OCI-LY3 (cell line): Measurements from ENCODE around the gene WWOX.

Source experiments
- H2AFZ ChIP-seq: fragments of 200-600, 300-600 bp; shearing (Covaris generic); 2 replicates; pipeline ENCODE4 v1.6.0; 2014; ENCODE audit warnings: antibody characterized with exemption, low read depth, low read length
- H3K27ac ChIP-seq: fragments of 200-600, 300-600 bp; sonication (generic); 2 replicates; pipeline ENCODE4 v1.5.1; 2014; ENCODE audit warnings: mild to moderate bottlenecking, low read length, moderate library complexity, mixed read lengths
- H3K27me3 ChIP-seq: fragments of 200-600, 300-600 bp; sonication (generic); 2 replicates; pipeline ENCODE4 v1.6.1; 2014; ENCODE audit warnings: low read depth, low read length, mixed read lengths
- H3K36me3 ChIP-seq: fragments of 200-600, 300-600 bp; sonication (generic); replicated peaks from 2 replicates; pipeline ENCODE3; 2014; ENCODE audit warnings: low read depth, low read length, mixed read lengths
- H3K4me1 ChIP-seq: fragments of 300-600, 200-600 bp; sonication (generic); 2 replicates; pipeline ENCODE4 v1.6.1; 2014; ENCODE audit warnings: low read length, mixed read lengths
- H3K4me2 ChIP-seq: fragments of 200-600, 300-600 bp; sonication (generic); 2 replicates; pipeline ENCODE4 v1.6.1; 2014; ENCODE audit warnings: low read length, mixed read lengths
- H3K4me3 ChIP-seq: fragments of 300-600, 200-600 bp; sonication (generic); 2 replicates; pipeline ENCODE4 v1.5.1; 2014; ENCODE audit warnings: antibody characterized with exemption, mild to moderate bottlenecking, low read length, moderate library complexity
- H3K79me2 ChIP-seq: fragments of 300-600, 200-600 bp; shearing (Covaris generic); 2 replicates; pipeline ENCODE4 v1.6.1; 2014; ENCODE audit warnings: mild to moderate bottlenecking, low read length, mixed read lengths
- H3K9ac ChIP-seq: fragments of 300-600, 200-600 bp; shearing (Covaris generic); 2 replicates; pipeline ENCODE4 v1.6.0; 2014; ENCODE audit warnings: mild to moderate bottlenecking, low read length, moderate library complexity
- H3K9me3 ChIP-seq: fragments of 200-600, 300-600 bp; shearing (Covaris generic); 2 replicates; pipeline ENCODE4 v1.6.1; 2014; ENCODE audit warnings: low read length, mixed read lengths; ENCODE audit not compliant: insufficient read depth
- H4K20me1 ChIP-seq: fragments of 200-600, 300-600 bp; sonication (generic); 2 replicates; pipeline ENCODE4 v1.6.1; 2016; ENCODE audit warnings: low read length, mixed read lengths; ENCODE audit not compliant: insufficient read depth
- EZH2phosphoT487 ChIP-seq: fragments of 200-600 bp; shearing (Covaris generic); IDR thresholded peaks from 2 replicates; pipeline ENCODE4 v1.6.1; 2018; ENCODE audit warnings: antibody characterized with exemption, mixed run types, low read depth
- TF ChIP-seq, protein P1 (sequence below): fragments of 200-600, 300-600 bp; sonication (generic); IDR thresholded peaks from 2 replicates; pipeline ENCODE4 v1.5.1; 2014; ENCODE audit warnings: antibody characterized with exemption, low read length, low read depth

WWOX gene

DNA sequence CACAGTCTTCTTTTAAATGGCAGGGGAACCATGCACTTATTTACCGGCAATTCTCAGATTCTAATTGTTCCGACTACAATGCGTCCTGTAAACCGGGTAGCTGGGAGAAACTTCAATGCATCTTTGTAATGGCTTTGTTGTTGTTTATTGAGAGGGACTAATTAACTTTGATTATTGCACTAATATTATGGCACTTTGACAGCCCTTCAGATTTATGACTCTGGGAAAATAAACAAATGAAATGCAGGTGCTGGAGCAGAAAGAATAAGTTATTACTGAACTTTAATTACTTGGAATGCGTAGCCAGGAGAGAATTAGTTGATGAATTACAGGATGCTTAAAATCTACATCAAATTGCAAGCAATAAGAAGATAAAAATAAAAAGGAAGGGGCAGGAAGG lies 77.0 kb downstream of the WWOX start:
- Histone ChIP-seq H3K79me2 (no peaks in the 10 kb centered on the region), H3K27me3 (no peaks in the 10 kb centered on the region), H4K20me1 (no peaks in the 10 kb centered on the region), H3K4me2 (no peak overlapping the region), H3K9me3 (no peaks in the 10 kb centered on the region), H3K4me3 (no peak overlapping the region), H3K27ac (no peak overlapping the region), H2AFZ (no peak overlapping the region), H3K9ac (no peak overlapping the region), H3K36me3 (no peaks in the 10 kb centered on the region), H3K4me1 (no peaks in the 10 kb centered on the region)
- TF ChIP-seq, protein P1, sequence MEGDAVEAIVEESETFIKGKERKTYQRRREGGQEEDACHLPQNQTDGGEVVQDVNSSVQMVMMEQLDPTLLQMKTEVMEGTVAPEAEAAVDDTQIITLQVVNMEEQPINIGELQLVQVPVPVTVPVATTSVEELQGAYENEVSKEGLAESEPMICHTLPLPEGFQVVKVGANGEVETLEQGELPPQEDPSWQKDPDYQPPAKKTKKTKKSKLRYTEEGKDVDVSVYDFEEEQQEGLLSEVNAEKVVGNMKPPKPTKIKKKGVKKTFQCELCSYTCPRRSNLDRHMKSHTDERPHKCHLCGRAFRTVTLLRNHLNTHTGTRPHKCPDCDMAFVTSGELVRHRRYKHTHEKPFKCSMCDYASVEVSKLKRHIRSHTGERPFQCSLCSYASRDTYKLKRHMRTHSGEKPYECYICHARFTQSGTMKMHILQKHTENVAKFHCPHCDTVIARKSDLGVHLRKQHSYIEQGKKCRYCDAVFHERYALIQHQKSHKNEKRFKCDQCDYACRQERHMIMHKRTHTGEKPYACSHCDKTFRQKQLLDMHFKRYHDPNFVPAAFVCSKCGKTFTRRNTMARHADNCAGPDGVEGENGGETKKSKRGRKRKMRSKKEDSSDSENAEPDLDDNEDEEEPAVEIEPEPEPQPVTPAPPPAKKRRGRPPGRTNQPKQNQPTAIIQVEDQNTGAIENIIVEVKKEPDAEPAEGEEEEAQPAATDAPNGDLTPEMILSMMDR, result no peak
- TF ChIP-seq EZH2phosphoT487, result no peak

DNA sequence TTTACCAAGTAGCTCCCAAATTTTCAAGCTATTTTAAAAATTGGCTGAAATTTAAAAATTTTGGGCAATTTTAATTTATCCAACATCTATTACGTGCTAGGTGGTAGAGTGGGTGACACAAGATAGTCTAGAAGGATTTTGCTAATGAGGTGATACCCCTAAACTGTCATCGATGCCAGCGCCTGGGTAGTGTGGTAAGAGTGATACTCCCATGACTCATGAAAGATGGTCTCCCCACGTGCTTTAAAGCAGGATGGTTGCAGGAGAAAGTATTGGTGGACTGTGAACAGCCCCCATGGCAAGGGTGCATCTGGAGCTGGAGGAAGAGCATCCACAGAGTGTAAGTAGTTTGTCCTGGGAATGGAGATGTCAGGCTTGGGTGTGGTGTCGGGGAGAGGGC lies 77.8 kb downstream of the WWOX start:
- Histone ChIP-seq H3K27me3 (no peaks in the 10 kb centered on the region), H3K36me3 (no peaks in the 10 kb centered on the region), H3K4me2 (no peak overlapping the region), H3K4me1 (no peaks in the 10 kb centered on the region), H3K79me2 (no peaks in the 10 kb centered on the region), H2AFZ (no peak overlapping the region), H4K20me1 (no peaks in the 10 kb centered on the region), H3K4me3 (no peak overlapping the region), H3K27ac (no peak overlapping the region), H3K9ac (no peak overlapping the region), H3K9me3 (no peaks in the 10 kb centered on the region)
- no peak for TF ChIP-seq EZH2phosphoT487
- TF ChIP-seq, protein P1, result no peak

DNA sequence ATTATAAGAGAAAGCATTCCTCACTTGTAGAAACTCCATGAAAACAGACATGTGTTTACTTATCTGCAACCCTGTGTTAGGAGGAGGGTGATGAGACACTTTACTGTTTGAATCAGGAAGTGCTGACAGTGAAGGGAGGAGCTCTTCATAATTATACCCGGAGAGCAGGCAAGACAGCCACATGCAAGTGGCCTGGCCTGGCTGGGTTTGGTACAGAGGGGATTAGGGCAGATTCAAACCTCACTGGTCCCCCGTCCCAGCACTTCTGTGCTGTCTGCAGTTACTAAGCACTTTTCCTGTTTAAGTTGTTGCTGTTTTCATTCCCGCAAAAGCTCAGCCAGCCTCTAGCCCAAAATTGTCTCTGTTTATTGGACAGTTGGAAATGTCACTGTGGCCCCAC lies 78.5 kb downstream of the WWOX start:
- Histone ChIP-seq H3K4me1 (no peaks in the 10 kb centered on the region), H3K27ac (no peak overlapping the region), H3K36me3 (no peaks in the 10 kb centered on the region), H3K9me3 (no peaks in the 10 kb centered on the region), H3K4me3 (no peak overlapping the region), H2AFZ (no peak overlapping the region), H3K79me2 (no peaks in the 10 kb centered on the region), H3K9ac (no peak overlapping the region), H3K27me3 (no peaks in the 10 kb centered on the region), H4K20me1 (no peaks in the 10 kb centered on the region), H3K4me2 (no peak overlapping the region)
- TF ChIP-seq, protein P1, result no peak
- TF ChIP-seq EZH2phosphoT487, result no peak

DNA sequence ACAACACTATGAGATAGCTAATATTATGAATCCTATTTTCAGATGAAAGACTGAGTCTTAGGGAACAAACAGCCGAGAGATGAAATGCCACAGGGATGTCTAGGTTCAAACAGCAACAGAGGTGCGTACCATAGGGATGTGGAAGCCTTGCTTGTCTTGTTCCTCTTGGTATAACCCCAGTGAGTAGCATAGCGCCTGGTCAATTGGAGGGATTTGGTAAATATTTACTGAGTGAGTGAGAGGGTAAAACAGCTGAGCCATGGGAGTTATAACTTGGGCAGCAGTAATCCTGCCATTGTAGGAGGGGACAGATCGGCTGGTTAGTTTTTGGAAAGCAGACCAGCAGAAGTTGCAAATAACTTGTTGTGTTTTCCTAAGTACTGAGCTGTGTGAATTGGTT lies 80.2 kb downstream of the WWOX start:
- no peak overlapping the region for H2AFZ ChIP-seq
- no peaks in the 10 kb centered on the region for H3K27me3 ChIP-seq
- H4K20me1 ChIP-seq, result no peaks in the 10 kb centered on the region
- H3K79me2 ChIP-seq, result no peaks in the 10 kb centered on the region
- no peaks in the 10 kb centered on the region for H3K9me3 ChIP-seq
- H3K27ac ChIP-seq, result no peak overlapping the region
- no peak overlapping the region for H3K4me3 ChIP-seq
- TF ChIP-seq EZH2phosphoT487, result no peak
- TF ChIP-seq, protein P1, result no peak
- no peaks in the 10 kb centered on the region for H3K4me1 ChIP-seq
- H3K4me2 ChIP-seq, result no peak overlapping the region
- no peaks in the 10 kb centered on the region for H3K36me3 ChIP-seq
- H3K9ac ChIP-seq, result no peak overlapping the region
